ENCODE results near the gene ARIH1.

GRCh38 chr15:72536506-72536905 lies 62.4 kb downstream of the ARIH1 start:
- TF ChIP-seq NFIC (IDR thresholded peaks at IDR 0.05; ENCODE audit: borderline replicate concordance) (no peak), CTCF (IDR thresholded peaks at IDR 0.05) (no peak), GATA2 (CRISPR knock-in tag; IDR thresholded peaks at IDR 0.05) (no peak), REST (IDR thresholded peaks at IDR 0.05; ENCODE audit: low read depth, low read length) (no peak), SMC3 (IDR thresholded peaks at IDR 0.05; ENCODE audit: low read depth, low read length) (no peak), CHD2 (IDR thresholded peaks at IDR 0.05; ENCODE audit: low read length, partially characterized antibody) (no peak), POLR2AphosphoS5 (IDR thresholded peaks at IDR 0.05; ENCODE audit: low read depth, low read length) (no peak), TAF1 (IDR thresholded peaks at IDR 0.05; ENCODE audit: borderline replicate concordance, low read depth, low read length) (no peak), RFX5 (IDR thresholded peaks at IDR 0.05; ENCODE audit: low read length) (no peak), PBX3 (IDR thresholded peaks at IDR 0.05) (no peak), RCOR1 (IDR thresholded peaks at IDR 0.05; ENCODE audit: low read length) (no peak)

Measured in SK-N-SH (cell line).